ENCODE measurements around the gene SLC41A1. TPM values are rescaled to one million over a fixed set of nuclear protein-coding genes. Genes with fewer than 3 reads are reported as not detected.

SLC41A1 gene
- total and polyA plus RNA-seq, 9 of the 15 experiments (the other 6 are each of a cell fraction or from before 2014, with no cell fraction given) = 4.1 to 29.3 (median 11.4) TPM

GRCh38 chr1:205751036-205751651 lies 61.9 kb downstream of the SLC41A1 start (continued):
- TF ChIP-seq CBX5 (IDR thresholded peaks at IDR 0.05; ENCODE audit: borderline replicate concordance, low read depth) (no peak), ELF2 (CRISPR knock-in tag; IDR thresholded peaks at IDR 0.05) (0 out of 2 replicates have a peak, but pooled peaks have one; percentile 52), NBN (IDR thresholded peaks at IDR 0.05; ENCODE audit: low read depth) (0 out of 2 replicates have a peak, but pooled peaks have one; percentile 5), NCOA1 (IDR thresholded peaks at IDR 0.05; ENCODE audit: low read depth) (0 out of 2 replicates have a peak, but pooled peaks have one; percentile 2), JUND (IDR thresholded peaks at IDR 0.05; ENCODE audit: borderline replicate concordance, low read depth, low read length) (no peak), JUND (tag; IDR thresholded peaks at IDR 0.05; ENCODE audit: borderline replicate concordance, low read depth, low read length) (0 out of 3 replicates have a peak, but pooled peaks have one; percentile 34), GABPA (tag; conservative IDR thresholded peaks at IDR 0.05; ENCODE audit: low read depth) (peak; percentile 9; the same call in 1 of the 2 replicates)

GRCh38 chr1:205750138-205751035 lies 62.6 kb downstream of the SLC41A1 start, which contains the start of gene NUCKS1:
Gene NUCKS1 (minus strand): TSS chr1:205750182. CDS start chr1:205749973, 209 bp downstream.
- BruUV-seq (replicated peaks) = TSS peak; percentile 73
- Histone ChIP-seq H3K79me2 (ENCODE audit: control insufficient read depth, insufficient read depth, low read length) (peaks cover 46% of the 10 kb centered on the region), H3K36me3 (ENCODE audit: control insufficient read depth, insufficient read depth, low read length) (peaks cover 33% of the 10 kb centered on the region; the same call in 2 of the 3 replicates), H3K9me1 (ENCODE audit: control insufficient read depth, insufficient read depth, low read length) (no peaks in the 10 kb centered on the region), H3K4me1 (replicated peaks in 1 of 2; ENCODE audit: control insufficient read depth in 2 of 2, insufficient read depth in 2 of 2, low read length in 2 of 2) (peaks cover 8 to 33% of the 10 kb centered on the region in 2 experiments; a peak in 4 of 5 replicates), H3K9ac (ENCODE audit: insufficient read depth in 1 of 2, low read depth in 2 of 2, low read length in 2 of 2) (peak within 1 kb of the TSS; percentile 90 to 97), H2AFZ (ENCODE audit: low read depth, low read length) (peak within 1 kb of the TSS; percentile 94), H4K20me1 (replicated peaks; ENCODE audit: control insufficient read depth, insufficient read depth, low read length) (peaks cover 33% of the 10 kb centered on the region), H3K27ac (ENCODE audit: extremely low read depth, low read depth, low read length) (peak within 1 kb of the TSS; percentile 96), H3K4me3 (peak within 1 kb of the TSS; percentile 71), H3K4me2 (ENCODE audit: insufficient read depth, low read length) (peak within 1 kb of the TSS; percentile 99), H3K27me3 (ENCODE audit: control insufficient read depth in 2 of 2, insufficient read depth in 2 of 2, low read length in 2 of 2) (no peaks in the 10 kb centered on the region), H3K9me3 (replicated peaks; ENCODE audit: control insufficient read depth, insufficient read depth, low read depth, low read length) (no peaks in the 10 kb centered on the region)
- intact Hi-C loops (cut with micrococcal nuclease) = loop anchor here (1.0 kb wide), 1 partner anchor 63 kb away; the partner anchor contains the start of gene SLC41A1
- peak; percentile 98 for FAIRE-seq
- POLR2A ChIA-PET = interaction anchor here (0.6 to 2.2 kb wide), 9 partner anchors 10 to 103 kb away, joined by 3 to 44 read pairs (median 6); no protein-coding TSS in a partner anchor
- DNase-seq (ENCODE audit: extremely low read depth in 1 of 4, low spot score in 3 of 4) = peak; percentile 84 to 100 (median 90)
- peak; percentile 84 for ATAC-seq
- WGBS (ENCODE audit: insufficient coverage, low coverage, missing lambda C conversion rate) = 1% methylated on average over 27 of the region's 27 CpGs
- CTCF ChIA-PET (ENCODE audit: low intra/inter-chr PET ratio) = no interaction called here
- in situ Hi-C loops (cut with MboI) = no loop called here
- no peak for TF ChIP-seq COPS2 (conservative IDR thresholded peaks at IDR 0.05)
- TF ChIP-seq CCAR2 (IDR thresholded peaks at IDR 0.05; ENCODE audit: low read depth, low read length) = no peak
- TF ChIP-seq NONO (IDR thresholded peaks at IDR 0.05; ENCODE audit: low read depth in 2 of 2, low read length in 1 of 2) = 0 out of 4 replicates have a peak, but pooled peaks of 1 of the 2 experiments have one; percentile 12
- peak; percentile 100 for TF ChIP-seq BCOR (IDR thresholded peaks at IDR 0.05)
- TF ChIP-seq ZBTB49 (CRISPR knock-in tag; IDR thresholded peaks at IDR 0.05; ENCODE audit: borderline replicate concordance) = 0 out of 2 replicates have a peak, but pooled peaks have one; percentile 33
- peak in 1 of 2 experiments; percentile 26; a peak in 2 of 4 replicates for TF ChIP-seq NRF1 (conservative IDR thresholded peaks at IDR 0.05 in 1 of 2, IDR thresholded peaks at IDR 0.05 in 1 of 2)

Data from K562 (cell line).